Measurements from ENCODE around the gene SCN1B.
A peak's percentile ranks its signal among the peaks of the same experiment; 100 is the strongest.

The SCN1B gene

GRCh38 chr19:35085947-35086346 lies 55.7 kb downstream of the SCN1B start:
- Histone ChIP-seq H3K4me2 (ENCODE audit: low read length, poor library complexity, severe bottlenecking) (no peak overlapping the region), H3K4ac (ENCODE audit: low read depth in 1 of 2, low read length in 2 of 2) (no peak overlapping the region), H3K9me3 (ENCODE audit: control insufficient read depth, low read length) (no peaks in the 10 kb centered on the region), H2BK15ac (ENCODE audit: low read depth, poor library complexity, severe bottlenecking) (no peak overlapping the region), H3K4me3 (ENCODE audit: insufficient read depth in 1 of 2, low read depth in 1 of 2, low read length in 2 of 2) (no peak overlapping the region), H2BK12ac (ENCODE audit: low read length in 2 of 2) (no peak overlapping the region), H3K79me1 (replicated peaks; ENCODE audit: low read length, poor library complexity, severe bottlenecking) (no peaks in the 10 kb centered on the region), H2AFZ (ENCODE audit: low read depth, low read length) (no peak overlapping the region), H4K91ac (ENCODE audit: low read length) (no peak overlapping the region), H3K4me1 (ENCODE audit: control insufficient read depth, insufficient read depth, low read depth, low read length) (peaks cover 10% of the 10 kb centered on the region), H2AK5ac (ENCODE audit: low read length, severe bottlenecking) (no peak overlapping the region), H4K8ac (ENCODE audit: low read length) (no peak overlapping the region), H3K14ac (ENCODE audit: low read length in 2 of 2) (no peak overlapping the region), H3K36me3 (ENCODE audit: control insufficient read depth in 1 of 2, insufficient read depth in 2 of 2, low read depth in 1 of 2, low read length in 2 of 2) (no peaks in the 10 kb centered on the region), H3K9ac (ENCODE audit: low read length) (no peak overlapping the region), H3K27ac (ENCODE audit: low read length, poor library complexity, severe bottlenecking) (no peak overlapping the region), H3K27me3 (ENCODE audit: control insufficient read depth in 1 of 2, insufficient read depth in 1 of 2, low read length in 2 of 2) (peaks cover 0 to 46% of the 10 kb centered on the region in 2 experiments), H2BK5ac (ENCODE audit: low read depth, low read length, poor library complexity, severe bottlenecking) (no peak overlapping the region), H2BK120ac (ENCODE audit: low read depth, low read length) (no peak overlapping the region), H3K23ac (ENCODE audit: low read length in 2 of 2) (no peak overlapping the region), H3K18ac (ENCODE audit: low read depth in 1 of 2, low read length in 2 of 2) (no peak overlapping the region)
- no peak for DNase-seq
- WGBS, result 89% methylated on average over 6 of the region's 6 CpGs

- H3K27ac ChIP-seq (ENCODE audit: low read length, poor library complexity, severe bottlenecking), result no peak overlapping the region
- no peak overlapping the region for H2BK120ac ChIP-seq (ENCODE audit: low read depth, low read length)
- no peak overlapping the region for H3K4me2 ChIP-seq (ENCODE audit: low read length, poor library complexity, severe bottlenecking)
- peaks cover 0 to 48% of the 10 kb centered on the region in 2 experiments for H3K27me3 ChIP-seq (ENCODE audit: control insufficient read depth in 1 of 2, insufficient read depth in 1 of 2, low read length in 2 of 2)
- 68% methylated on average over 8 of the region's 8 CpGs for WGBS
- H3K18ac ChIP-seq (ENCODE audit: low read depth in 1 of 2, low read length in 2 of 2), result no peak overlapping the region
- H3K9ac ChIP-seq (ENCODE audit: low read length), result no peak overlapping the region
- no peak overlapping the region for H2AFZ ChIP-seq (ENCODE audit: low read depth, low read length)
- no peaks in the 10 kb centered on the region for H3K36me3 ChIP-seq (ENCODE audit: control insufficient read depth in 1 of 2, insufficient read depth in 2 of 2, low read depth in 1 of 2, low read length in 2 of 2)
- no peak overlapping the region for H3K14ac ChIP-seq (ENCODE audit: low read length in 2 of 2)
- no peak overlapping the region for H3K4ac ChIP-seq (ENCODE audit: low read depth in 1 of 2, low read length in 2 of 2)
- peaks cover 11% of the 10 kb centered on the region for H3K4me1 ChIP-seq (ENCODE audit: control insufficient read depth, insufficient read depth, low read depth, low read length)
- H4K91ac ChIP-seq (ENCODE audit: low read length), result no peak overlapping the region
- no peaks in the 10 kb centered on the region for H3K9me3 ChIP-seq (ENCODE audit: control insufficient read depth, low read length)
- no peaks in the 10 kb centered on the region for H3K79me1 ChIP-seq (replicated peaks; ENCODE audit: low read length, poor library complexity, severe bottlenecking)
- H2BK12ac ChIP-seq (ENCODE audit: low read length in 2 of 2), result no peak overlapping the region
- H3K23ac ChIP-seq (ENCODE audit: low read length in 2 of 2), result no peak overlapping the region
- no peak overlapping the region for H2BK5ac ChIP-seq (ENCODE audit: low read depth, low read length, poor library complexity, severe bottlenecking)
- no peak overlapping the region for H3K4me3 ChIP-seq (ENCODE audit: insufficient read depth in 1 of 2, low read depth in 1 of 2, low read length in 2 of 2)
- no peak overlapping the region for H2BK15ac ChIP-seq (ENCODE audit: low read depth, poor library complexity, severe bottlenecking)
- no peak overlapping the region for H2AK5ac ChIP-seq (ENCODE audit: low read length, severe bottlenecking)
- no peak overlapping the region for H4K8ac ChIP-seq (ENCODE audit: low read length)
- no peak for DNase-seq
Measured at GRCh38 chr19:35086455-35086854, 56.2 kb downstream of the SCN1B start.

GRCh38 chr19:35087393-35087792 lies 57.1 kb downstream of the SCN1B start:
- Histone ChIP-seq H2BK12ac (ENCODE audit: low read length in 2 of 2) (no peak overlapping the region), H3K4me2 (ENCODE audit: low read length, poor library complexity, severe bottlenecking) (no peak overlapping the region), H4K8ac (ENCODE audit: low read length) (no peak overlapping the region), H3K27ac (ENCODE audit: low read length, poor library complexity, severe bottlenecking) (no peak overlapping the region), H3K23ac (ENCODE audit: low read length in 2 of 2) (no peak overlapping the region), H3K4me1 (ENCODE audit: control insufficient read depth, insufficient read depth, low read depth, low read length) (peaks cover 11% of the 10 kb centered on the region), H3K36me3 (ENCODE audit: control insufficient read depth in 1 of 2, insufficient read depth in 2 of 2, low read depth in 1 of 2, low read length in 2 of 2) (no peaks in the 10 kb centered on the region), H3K9me3 (ENCODE audit: control insufficient read depth, low read length) (no peaks in the 10 kb centered on the region), H3K79me1 (replicated peaks; ENCODE audit: low read length, poor library complexity, severe bottlenecking) (no peaks in the 10 kb centered on the region), H3K4ac (ENCODE audit: low read depth in 1 of 2, low read length in 2 of 2) (no peak overlapping the region), H3K18ac (ENCODE audit: low read depth in 1 of 2, low read length in 2 of 2) (no peak overlapping the region), H4K91ac (ENCODE audit: low read length) (no peak overlapping the region), H2BK120ac (ENCODE audit: low read depth, low read length) (no peak overlapping the region), H3K27me3 (ENCODE audit: control insufficient read depth in 1 of 2, insufficient read depth in 1 of 2, low read length in 2 of 2) (peaks cover 0 to 45% of the 10 kb centered on the region in 2 experiments), H3K9ac (ENCODE audit: low read length) (no peak overlapping the region), H3K14ac (ENCODE audit: low read length in 2 of 2) (no peak overlapping the region), H2AK5ac (ENCODE audit: low read length, severe bottlenecking) (no peak overlapping the region), H3K4me3 (ENCODE audit: insufficient read depth in 1 of 2, low read depth in 1 of 2, low read length in 2 of 2) (no peak overlapping the region), H2AFZ (ENCODE audit: low read depth, low read length) (no peak overlapping the region), H2BK15ac (ENCODE audit: low read depth, poor library complexity, severe bottlenecking) (no peak overlapping the region), H2BK5ac (ENCODE audit: low read depth, low read length, poor library complexity, severe bottlenecking) (no peak overlapping the region)
- DNase-seq, result no peak

GRCh38 chr19:35088131-35088913 lies 58.1 kb downstream of the SCN1B start:
- no peak overlapping the region for H3K4me3 ChIP-seq (ENCODE audit: insufficient read depth in 1 of 2, low read depth in 1 of 2, low read length in 2 of 2)
- no peak overlapping the region for H2AFZ ChIP-seq (ENCODE audit: low read depth, low read length)
- H3K79me1 ChIP-seq (replicated peaks; ENCODE audit: low read length, poor library complexity, severe bottlenecking), result no peaks in the 10 kb centered on the region
- no peak overlapping the region for H3K4me2 ChIP-seq (ENCODE audit: low read length, poor library complexity, severe bottlenecking)
- peak; percentile 87 for DNase-seq
- no peak overlapping the region for H2BK120ac ChIP-seq (ENCODE audit: low read depth, low read length)
- no peak overlapping the region for H2BK5ac ChIP-seq (ENCODE audit: low read depth, low read length, poor library complexity, severe bottlenecking)
- H2AK5ac ChIP-seq (ENCODE audit: low read length, severe bottlenecking), result peak overlapping the region; percentile 51
- WGBS, result 58% methylated on average over 7 of the region's 8 CpGs
- H4K91ac ChIP-seq (ENCODE audit: low read length), result peak overlapping the region; percentile 14
- H3K36me3 ChIP-seq (ENCODE audit: control insufficient read depth in 1 of 2, insufficient read depth in 2 of 2, low read depth in 1 of 2, low read length in 2 of 2), result no peaks in the 10 kb centered on the region
- H3K18ac ChIP-seq (ENCODE audit: low read depth in 1 of 2, low read length in 2 of 2), result peak overlapping the region in 1 of 2 experiments; percentile 67
- peak overlapping the region; percentile 9 for H3K27ac ChIP-seq (ENCODE audit: low read length, poor library complexity, severe bottlenecking)
- peaks cover 0 to 40% of the 10 kb centered on the region in 2 experiments for H3K27me3 ChIP-seq (ENCODE audit: control insufficient read depth in 1 of 2, insufficient read depth in 1 of 2, low read length in 2 of 2)
- no peak overlapping the region for H3K4ac ChIP-seq (ENCODE audit: low read depth in 1 of 2, low read length in 2 of 2)
- H3K4me1 ChIP-seq (ENCODE audit: control insufficient read depth, insufficient read depth, low read depth, low read length), result peaks cover 11% of the 10 kb centered on the region
- H3K9ac ChIP-seq (ENCODE audit: low read length), result no peak overlapping the region
- H3K14ac ChIP-seq (ENCODE audit: low read length in 2 of 2), result peak overlapping the region in 1 of 2 experiments; percentile 44
- H2BK15ac ChIP-seq (ENCODE audit: low read depth, poor library complexity, severe bottlenecking), result no peak overlapping the region
- no peaks in the 10 kb centered on the region for H3K9me3 ChIP-seq (ENCODE audit: control insufficient read depth, low read length)
- H2BK12ac ChIP-seq (ENCODE audit: low read length in 2 of 2), result peak overlapping the region in 1 of 2 experiments; percentile 14
- H3K23ac ChIP-seq (ENCODE audit: low read length in 2 of 2), result no peak overlapping the region
- H4K8ac ChIP-seq (ENCODE audit: low read length), result peak overlapping the region; percentile 5

Data from mesenchymal stem cell (in vitro differentiated cells and primary cell).